HG02678 (cell line): ENCODE results near the gene HOXC13.

Experiments used
- ATAC-seq: cut with Tn5 transposase; IDR thresholded peaks from one replicate; pipeline ENCODE4 v1.9.1; 2021; ENCODE audit warnings: mild to moderate bottlenecking, moderate library complexity; ENCODE audit not compliant: unreplicated experiment

HOXC13 gene

DNA sequence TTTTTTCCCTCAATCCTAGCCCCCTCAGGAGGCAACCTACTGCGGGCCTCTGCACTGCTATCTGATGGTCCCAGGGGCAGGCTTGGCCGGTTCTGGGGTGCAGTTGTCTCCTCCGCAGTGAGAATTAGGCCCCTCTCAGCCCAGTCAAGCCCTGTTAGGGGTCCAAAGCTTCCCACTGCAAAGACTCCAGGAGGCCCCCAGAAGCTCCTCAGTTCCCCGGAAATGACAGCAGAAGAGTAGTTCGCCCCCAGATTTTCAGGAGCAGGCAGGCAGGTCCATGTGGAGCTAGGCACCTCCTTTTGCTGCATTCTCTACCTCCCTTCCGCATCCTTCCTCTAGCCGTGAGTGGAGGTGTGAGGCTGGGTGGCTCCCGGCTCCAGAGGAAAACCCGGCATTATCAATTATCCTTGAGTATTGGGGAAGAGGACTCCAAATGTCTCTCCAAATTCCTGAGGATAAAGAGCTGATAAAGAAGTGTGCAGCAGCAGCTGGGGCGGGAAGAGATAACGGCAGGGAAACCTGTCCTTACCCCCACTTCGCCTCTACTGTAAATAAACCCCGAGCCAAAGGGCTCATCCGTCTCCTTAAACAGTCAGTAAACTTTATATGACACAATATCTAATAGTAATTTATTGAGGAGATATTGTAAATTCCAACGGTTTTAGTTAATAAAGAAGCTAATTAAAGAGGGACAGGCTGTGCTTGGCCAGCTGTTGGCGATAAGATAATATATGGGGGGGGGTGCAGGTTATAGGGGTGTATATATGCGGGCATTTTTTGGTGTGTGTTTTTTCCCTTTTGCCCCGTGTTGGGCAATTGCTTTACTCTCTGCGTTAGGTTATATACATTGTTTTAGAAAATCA, 15.4 kb downstream of the HOXC13 start:
- no peak for ATAC-seq

DNA sequence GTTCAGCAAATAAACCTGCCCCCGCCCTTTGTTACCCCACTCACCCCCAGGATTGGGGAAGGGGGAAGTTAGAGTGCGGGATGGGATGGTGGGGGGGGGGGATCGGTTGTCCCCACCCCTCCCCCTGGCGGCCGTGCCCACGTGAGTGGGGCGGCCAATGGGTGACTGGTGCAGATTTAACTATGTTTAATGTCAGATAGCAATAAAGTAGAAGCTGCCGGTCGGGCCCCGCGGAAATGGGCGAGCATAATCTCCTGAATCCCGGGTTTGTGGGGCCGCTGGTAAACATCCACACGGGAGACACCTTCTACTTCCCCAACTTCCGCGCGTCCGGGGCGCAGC, 16.0 kb downstream of the HOXC13 start, which contains the start of gene HOXC12:
Gene HOXC12 (plus strand): TSS at position 210 of the 342 bp plus-strand sequence. CDS start 27 bp downstream, at position 237.
- ATAC-seq, result no peak

DNA sequence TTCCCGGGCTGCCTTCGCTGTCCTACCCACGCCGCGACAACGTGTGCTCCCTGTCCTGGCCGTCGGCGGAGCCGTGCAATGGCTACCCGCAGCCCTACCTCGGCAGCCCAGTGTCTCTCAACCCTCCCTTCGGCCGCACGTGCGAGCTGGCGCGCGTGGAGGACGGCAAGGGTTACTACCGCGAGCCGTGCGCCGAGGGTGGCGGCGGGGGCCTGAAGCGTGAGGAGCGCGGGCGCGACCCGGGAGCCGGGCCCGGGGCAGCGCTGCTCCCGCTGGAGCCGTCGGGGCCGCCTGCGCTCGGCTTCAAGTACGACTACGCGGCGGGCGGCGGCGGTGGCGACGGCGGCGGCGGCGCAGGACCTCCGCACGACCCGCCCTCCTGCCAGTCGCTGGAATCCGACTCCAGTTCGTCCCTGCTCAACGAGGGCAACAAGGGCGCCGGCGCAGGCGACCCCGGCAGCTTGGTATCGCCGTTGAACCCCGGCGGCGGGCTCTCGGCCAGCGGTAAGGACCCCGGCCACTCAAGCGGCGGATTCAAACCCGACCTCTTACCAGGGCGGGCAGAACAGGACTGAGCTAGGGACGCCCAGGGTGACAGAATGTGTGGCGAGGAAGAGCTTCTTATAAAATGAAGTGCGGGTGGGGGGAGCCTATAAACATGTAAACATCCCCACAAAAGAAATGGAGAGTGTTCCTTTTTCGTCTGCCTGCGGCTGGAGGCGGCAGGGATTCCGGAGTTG, 16.6 kb downstream of the HOXC13 start:
- no peak for ATAC-seq

DNA sequence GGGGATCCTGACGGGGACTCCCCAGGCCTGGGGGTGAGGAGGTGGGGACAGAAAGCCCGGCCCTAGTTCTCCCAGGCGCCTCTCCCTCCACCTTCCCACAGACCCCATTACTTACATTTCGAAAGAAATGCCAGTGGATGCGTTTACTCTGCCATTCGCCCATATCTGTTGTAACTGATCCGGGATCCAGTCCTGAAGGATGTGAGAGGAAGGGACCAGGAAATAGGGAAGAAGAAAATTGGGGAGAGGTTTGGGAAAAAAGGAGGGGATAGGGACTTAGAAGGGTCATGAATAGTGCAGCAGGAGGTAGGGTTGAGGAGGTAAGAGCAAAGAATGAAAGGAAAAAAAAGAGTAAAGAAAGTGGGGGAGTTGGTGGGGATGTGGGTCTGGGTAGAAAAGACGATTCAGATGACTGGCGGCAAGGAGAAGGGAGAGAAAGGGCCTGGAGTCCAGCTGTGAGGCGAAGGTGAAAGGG, 17.2 kb downstream of the HOXC13 start:
- ATAC-seq, result no peak

DNA sequence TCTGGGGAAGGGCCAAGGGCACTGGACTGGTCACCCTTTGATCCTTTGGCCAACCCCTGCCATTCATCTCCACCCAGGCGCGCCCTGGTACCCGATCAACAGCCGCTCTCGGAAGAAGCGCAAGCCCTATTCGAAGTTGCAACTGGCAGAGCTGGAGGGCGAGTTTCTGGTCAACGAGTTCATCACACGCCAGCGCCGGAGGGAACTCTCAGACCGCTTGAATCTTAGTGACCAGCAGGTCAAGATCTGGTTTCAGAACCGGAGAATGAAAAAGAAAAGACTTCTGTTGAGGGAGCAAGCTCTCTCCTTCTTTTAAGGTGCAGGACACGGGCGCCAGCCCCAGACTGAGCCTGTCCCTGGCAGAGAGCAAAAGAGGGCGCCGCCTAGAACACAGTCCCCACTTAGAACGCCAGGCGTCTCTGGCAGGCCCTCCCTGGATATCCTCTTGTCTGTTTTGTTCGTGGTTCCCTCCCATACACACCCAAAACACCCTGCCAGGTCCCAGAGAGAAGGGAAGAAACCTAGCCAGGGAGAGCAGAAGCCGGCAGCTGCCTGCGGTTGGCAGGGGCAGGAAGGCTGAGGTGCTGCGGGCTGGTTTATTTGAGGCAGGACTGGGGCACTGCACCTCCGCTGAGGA, 17.7 kb downstream of the HOXC13 start:
- no peak for ATAC-seq

DNA sequence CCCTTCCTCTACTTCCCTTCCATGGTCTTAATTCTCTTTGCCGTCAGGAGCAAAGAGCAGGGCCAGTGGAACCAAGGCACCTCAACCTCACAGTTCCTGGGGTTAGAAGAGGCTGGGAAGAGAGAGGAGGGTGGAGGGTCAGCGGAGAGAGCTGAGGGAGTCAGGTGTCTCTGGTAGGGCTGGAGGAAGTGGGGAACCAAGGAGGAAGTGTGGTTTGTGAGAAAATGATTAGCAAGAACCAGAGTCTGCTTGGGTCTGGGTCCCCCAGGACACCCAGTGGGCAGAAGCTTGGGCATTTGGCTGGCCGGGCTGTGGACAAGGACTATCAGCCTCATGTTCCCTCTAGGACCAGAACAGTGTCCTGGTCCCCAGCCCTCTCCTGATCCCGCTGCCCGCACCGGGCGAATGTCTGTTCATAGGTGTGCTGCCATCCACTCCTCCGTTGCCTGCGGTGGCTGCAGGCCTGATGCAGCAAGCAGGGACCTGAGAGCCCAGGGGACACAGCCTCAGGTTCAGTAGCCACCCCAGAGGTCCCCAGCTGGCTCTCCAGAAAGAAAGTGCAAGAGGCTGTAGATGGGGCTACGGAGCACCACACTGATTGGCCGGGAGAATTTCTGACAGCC, 18.4 kb downstream of the HOXC13 start:
- no peak for ATAC-seq

DNA sequence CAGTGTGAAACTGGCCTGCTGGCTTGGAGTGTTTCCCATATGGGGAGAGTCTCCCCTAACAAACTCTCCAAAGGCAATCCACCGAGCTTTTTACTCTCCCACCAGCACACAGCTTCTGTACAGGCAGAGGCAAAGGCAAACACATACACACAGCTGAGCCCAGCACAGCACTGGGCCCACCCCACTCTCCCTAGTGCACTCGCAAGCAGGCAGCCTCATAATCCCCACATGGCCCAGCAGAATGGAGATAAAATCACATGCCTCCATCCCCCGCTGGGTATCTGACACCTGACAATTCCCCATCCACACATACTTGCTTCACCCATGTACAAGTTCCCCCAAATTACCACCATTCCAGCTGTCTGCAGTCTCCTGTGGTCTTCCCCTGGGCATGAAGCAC, 19.5 kb downstream of the HOXC13 start:
- ATAC-seq, result no peak

DNA sequence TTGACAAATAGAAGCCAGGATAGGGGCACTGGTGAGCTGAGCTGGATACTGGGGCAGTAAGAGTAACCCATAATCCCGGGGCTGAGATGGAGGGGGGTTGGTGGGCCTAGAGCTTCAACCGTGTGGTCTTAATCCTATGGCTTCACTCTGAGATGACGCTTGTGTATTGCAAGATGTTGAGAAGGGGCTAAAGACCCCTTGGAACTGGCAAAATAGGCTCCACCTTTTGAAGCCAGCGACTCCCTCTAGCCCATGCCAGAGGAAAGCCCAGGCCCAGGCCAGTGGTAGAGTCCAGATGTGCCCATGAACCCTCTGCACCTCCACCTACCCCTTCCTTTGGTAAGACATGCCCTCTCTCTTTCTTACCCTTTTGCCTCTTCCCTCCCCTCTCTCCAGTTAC, 20.7 kb downstream of the HOXC13 start:
- no peak for ATAC-seq

DNA sequence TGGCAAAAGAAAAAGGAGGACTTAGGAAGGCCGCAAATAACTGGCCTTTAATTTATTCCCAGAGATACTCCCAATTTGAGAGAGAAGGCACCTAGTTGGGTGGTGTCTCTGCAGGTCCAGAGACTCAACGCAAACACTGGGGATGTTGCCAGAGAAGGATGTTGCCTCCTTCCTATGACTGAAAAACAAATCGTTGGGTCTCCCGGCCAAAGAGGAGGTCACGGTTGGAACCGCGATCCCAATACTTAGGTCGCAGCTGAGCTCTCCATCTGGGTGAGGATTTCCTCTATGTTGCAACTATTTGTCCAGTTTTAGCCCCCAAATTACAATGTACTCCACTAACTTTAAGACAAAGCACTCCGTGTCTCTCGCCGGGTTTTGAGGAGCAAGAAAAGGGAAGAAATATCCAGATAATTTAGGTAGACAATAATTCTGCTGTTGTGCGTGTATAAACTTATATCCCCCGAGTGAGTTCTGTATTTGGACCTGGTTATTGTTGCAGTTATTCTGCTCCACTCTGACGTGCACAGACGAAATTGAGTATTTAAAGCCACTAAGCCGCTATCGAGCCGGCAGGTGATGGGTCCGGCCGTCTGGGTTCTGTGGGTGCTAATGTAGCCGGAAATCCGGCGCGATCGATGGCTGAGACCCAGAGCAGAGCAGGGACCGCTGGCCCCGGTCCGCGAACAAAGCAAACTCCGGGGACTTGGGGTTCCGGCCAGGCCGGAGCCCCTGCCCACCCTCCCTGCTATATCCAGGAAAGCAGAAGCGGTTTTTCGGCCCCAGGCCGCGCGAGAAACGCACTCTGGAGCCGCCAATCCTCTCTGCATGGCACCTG, 21.8 kb downstream of the HOXC13 start:
- ATAC-seq, result no peak

DNA sequence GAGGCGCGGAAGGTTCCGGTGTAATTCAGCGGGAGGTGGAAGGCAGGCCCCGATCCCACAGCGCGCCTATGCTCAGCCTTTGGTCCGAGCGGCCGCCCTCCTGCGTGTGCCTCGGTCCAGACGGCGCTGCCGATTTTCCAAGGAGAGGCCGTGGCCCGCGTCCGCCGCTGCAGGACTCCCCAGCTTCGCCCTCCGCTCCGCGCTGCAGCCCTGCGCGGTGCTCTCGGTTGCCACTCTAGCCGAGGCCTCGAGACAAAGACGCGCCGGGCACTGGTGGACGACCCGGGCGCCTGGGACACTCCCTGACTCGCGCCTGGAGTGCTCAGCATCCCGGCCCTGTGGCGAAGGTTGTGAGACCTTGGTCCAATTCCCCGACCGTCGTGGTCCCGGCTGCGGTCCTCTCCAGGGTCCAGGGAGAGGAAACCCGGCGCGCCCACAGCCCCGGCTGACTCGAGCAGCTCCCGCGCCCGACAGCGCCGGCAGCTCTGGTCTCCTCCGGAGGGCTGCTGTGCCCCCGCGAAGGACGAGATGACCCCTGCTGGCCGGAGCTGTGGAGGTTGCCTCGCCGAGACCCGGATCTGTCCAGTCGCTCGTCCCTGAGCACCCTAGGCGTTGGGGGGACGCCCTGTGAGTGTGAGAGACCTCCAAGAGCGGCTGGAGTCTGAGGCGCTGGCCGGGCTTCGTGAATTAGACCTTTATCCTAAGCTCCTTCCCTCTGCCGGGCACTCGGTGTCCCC, 22.6 kb downstream of the HOXC13 start:
- no peak for ATAC-seq

DNA sequence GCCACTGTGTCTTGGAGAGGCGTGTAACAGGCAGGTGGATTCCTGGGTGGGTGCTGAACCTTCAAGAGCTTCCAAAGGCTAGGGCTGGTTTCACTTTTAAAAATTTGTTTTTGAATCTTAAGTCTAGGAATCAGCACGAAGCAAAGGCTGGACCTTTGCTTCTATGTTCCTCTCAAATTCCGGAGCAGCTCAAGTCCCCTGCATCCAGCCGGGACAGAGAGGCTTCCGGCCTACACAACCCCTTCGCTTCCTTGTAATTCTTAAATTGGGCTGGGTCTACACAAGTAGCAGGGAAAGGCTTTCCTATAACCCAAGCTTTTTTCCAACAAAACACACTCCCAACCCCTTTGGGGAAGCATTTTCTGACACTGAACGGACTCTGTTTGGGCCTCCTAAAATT, 24.4 kb downstream of the HOXC13 start:
- ATAC-seq, result no peak

DNA sequence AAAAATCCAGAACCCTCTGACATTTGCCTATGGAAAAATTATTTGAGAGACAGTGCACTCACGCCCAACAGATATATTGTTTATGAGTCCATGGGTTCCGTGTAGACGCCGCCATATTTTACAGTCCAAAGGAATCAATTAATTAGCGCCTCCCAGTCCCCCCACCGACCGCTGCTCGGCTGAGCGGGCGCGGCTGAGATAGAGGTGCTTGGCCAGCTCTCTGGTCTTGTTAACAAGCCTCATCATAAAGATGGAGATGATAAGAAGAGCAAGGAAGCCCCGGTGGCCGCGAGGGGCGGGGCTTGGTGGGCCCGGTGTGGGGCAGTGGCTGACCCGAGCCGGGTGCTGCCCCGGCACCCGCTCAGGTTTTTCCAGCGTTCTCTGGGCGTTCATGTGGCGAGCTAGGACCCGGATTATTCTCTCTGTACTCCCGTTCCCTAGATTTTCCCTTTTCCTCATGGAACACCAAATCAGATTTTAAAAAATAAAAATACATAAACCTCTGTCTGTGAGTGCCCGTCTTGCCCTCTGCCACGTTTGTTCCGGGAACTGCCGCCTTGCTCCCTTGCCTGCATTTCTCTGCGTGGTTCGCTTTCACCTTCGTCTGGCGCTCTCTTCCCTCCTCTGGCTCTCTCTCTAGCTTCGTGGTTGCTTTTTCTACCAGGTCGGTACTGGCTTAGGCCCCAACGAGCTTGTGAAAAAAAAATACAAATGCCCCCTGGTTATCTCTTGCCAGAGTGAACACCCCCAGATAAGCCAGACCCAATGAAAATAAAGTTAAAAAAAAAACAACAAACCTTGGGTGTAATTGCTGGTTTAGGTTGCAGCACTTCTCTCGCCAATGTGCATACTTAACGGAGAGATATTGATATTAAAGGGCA, 25.0 kb downstream of the HOXC13 start:
- no peak for ATAC-seq

DNA sequence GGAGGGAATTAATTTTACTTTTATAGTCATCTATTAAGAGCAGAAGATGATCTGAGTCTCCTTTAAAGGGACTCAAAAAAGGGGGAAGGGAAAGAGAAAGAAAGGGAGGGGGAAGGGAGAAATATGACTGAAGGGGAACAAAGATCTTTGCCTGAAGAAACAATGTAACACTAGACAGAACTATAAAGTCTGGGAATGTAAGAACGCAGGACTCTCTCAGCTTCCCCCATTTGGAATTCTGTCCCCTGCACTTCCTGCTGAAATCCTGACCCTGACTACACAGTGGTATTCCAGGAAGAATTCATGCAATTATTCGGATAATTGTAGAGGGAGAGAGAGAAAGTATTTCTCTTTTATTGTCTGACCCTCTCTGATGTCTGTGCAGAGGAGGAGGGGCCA, 25.7 kb downstream of the HOXC13 start:
- ATAC-seq, result no peak

DNA sequence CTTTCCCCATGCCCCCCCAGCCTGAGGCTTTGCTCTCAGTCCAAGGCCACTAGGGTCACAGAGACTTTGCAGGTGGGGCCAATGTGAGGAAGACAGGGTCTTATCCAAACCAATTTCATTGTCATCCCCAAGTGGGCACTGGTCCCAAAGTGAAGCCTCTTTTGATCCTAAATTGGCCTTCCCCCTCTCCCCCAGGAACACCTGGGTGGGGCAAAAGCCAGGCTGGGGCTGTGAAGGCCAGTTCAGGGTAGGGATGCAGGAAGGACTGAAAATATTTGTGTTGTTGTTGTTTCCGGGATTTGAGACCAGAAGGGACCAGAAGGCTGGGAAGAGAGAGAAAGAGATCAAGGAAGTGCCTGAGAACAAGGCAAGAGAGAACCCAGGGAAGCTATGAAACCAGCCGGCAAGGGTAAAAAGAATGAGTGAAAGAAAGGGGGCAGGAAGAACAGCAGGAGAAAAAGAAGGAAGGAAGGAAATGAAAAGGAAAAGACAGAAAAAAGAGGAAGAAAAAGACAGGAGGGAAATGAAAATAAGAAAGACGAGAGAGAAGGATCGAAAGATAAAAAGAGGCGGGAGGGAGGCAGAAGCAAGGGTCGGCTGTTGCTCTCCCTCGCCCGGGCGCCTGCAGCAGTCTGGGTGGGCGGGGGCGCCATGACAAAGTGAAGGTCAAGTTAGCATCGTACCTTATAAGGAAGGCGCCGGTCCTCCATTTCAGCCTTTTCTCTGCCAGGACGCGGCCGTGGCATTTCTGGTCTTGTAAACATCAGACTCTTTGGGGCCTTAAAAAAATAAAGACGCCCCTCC, 26.9 kb downstream of the HOXC13 start:
- no peak for ATAC-seq

DNA sequence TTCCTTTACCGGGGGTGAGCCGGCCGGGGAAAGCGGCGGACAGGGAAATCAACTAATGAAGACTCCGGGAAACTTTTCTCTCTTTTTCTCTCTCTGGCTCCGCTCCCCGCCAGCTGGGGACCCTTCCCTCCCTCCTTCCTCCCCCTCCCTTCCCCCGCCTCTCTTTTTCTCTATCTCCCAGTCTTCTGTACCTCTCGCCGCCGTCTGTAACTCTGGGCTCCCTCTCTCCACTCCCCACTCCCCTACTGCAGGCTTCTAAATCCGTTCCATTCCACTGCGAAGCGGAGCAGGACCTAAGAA, 27.4 kb downstream of the HOXC13 start:
- ATAC-seq, result no peak

DNA sequence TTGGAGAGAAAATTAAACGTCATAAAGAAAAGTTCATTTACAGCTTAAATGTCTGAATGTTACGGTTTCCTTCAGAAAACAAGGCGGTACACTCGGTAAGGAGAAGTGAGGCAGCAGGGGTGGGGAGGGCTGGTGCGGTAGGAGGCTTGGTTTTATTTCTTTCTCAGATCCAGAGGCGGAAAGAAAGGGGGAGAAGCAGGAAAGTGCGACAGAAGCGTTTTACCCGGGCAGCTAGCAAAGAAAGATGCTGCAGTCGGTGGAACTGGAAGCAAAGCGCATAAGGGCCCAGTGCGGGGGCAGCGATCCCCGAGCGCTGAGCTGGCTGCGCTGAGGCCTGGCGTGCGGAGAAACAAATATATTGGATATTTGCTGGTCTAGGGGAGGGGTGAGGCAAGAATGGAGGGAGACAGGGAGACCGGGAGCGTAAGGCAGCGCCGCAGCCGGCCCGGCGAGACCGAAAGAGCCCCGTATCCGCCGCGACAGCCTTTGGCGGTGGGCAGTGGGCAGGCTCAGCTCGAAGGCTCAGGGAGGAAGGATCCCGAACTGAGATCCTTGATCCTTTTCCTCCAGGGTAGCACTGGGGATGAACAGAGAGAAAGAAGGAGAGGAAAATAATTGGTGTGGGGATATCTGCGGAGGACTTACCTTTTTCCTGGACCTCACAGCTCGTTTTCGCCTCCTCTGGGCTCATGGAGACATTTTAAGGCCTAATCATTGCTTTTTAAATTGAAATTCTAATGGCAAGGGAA, 27.9 kb downstream of the HOXC13 start:
- no peak for ATAC-seq

DNA sequence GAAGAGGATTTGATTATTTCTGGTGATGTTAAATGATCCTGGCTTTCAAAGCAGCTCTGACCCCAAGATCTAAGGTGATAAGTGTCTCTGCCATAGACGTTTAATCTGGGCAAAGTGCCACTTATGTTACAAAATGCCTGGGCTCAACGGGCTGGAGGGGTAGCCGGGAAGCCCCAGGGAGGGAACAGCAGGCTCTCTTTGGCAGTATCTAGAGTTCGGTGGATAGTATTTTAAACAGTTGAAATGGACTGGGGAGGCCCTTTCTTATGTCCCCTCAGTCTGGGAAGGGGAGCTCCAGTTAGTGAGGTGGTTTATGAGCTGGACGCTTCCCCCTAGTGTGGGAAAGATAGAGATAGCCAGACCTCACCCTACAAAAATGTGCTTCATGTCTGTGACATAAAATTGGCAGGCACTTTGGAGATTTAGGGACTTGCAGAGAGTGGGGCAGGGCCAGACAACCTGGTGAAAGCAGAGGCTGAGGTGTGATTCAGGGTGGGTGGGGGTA, 28.8 kb downstream of the HOXC13 start:
- no peak for ATAC-seq
